Large intestine (tissue), 3 donors: Measurements from ENCODE around the gene FARP1. TPM values are rescaled to one million over a fixed set of nuclear protein-coding genes. Genes with fewer than 3 reads are reported as not detected.

Source experiments
- DNase-seq, 2 donors: peaks; one replicate each; pipeline versions ENCODE4 v3.0.0 to v3.0.0-alpha.2; 2013
- H3K27ac ChIP-seq: one replicate; pipeline ENCODE4 v1.5.1; 2013; ENCODE audit warnings: low read length
- H3K27me3 ChIP-seq: 2 replicates; pipeline ENCODE4 v1.6.1; 2013; ENCODE audit warnings: low read length; ENCODE audit not compliant: control insufficient read depth, insufficient read depth
- H3K36me3 ChIP-seq: 2 replicates; pipeline ENCODE4 v1.6.1; 2013; ENCODE audit warnings: low read length; ENCODE audit not compliant: control insufficient read depth, insufficient read depth
- H3K4me1 ChIP-seq: one replicate; pipeline ENCODE4 v1.6.1; 2013; ENCODE audit warnings: low read length; ENCODE audit not compliant: control insufficient read depth, insufficient read depth
- H3K4me3 ChIP-seq: one replicate; pipeline ENCODE4 v1.5.1; 2013; ENCODE audit warnings: low read length
- H3K9me3 ChIP-seq: one replicate; pipeline ENCODE4 v1.6.1; 2013; ENCODE audit warnings: mild to moderate bottlenecking, low read depth, low read length, moderate library complexity; ENCODE audit not compliant: control insufficient read depth
- WGBS: methylation state at CpG from one replicate; pipeline ENCODE4 v1.1.5; 2013; ENCODE audit warnings: low lambda C conversion rate; ENCODE audit not compliant: insufficient coverage; 5-methylcytosine and 5-hydroxymethylcytosine counted together
- polyA plus RNA-seq: library from polyadenylated mRNA; unstranded; fragments of 120-200 nt; gene quantifications from one replicate; pipeline ENCODE4 v1.2.1, GENCODE V29; 2013

The FARP1 gene
- polyA plus RNA-seq, 1 donor: 27.6 TPM

- WGBS: no CpG with 5 or more reads among the region's 18 CpGs
- no peak overlapping the region for H3K4me3 ChIP-seq
- DNase-seq: no peak
- no peaks in the 10 kb centered on the region for H3K9me3 ChIP-seq
- H3K4me1 ChIP-seq: peaks cover 11% of the 10 kb centered on the region
- no peak overlapping the region for H3K27ac ChIP-seq
- peaks cover 21% of the 10 kb centered on the region for H3K36me3 ChIP-seq
- no peaks in the 10 kb centered on the region for H3K27me3 ChIP-seq
These were observed 272.6 kb downstream of the FARP1 start for GRCh38 chr13:98415326-98416070.

- no peak overlapping the region for H3K4me3 ChIP-seq
- no CpG with 5 or more reads among the region's 4 CpGs for WGBS
- H3K27me3 ChIP-seq: no peaks in the 10 kb centered on the region
- H3K36me3 ChIP-seq: peaks cover 19% of the 10 kb centered on the region
- H3K4me1 ChIP-seq: peaks cover 11% of the 10 kb centered on the region
- H3K27ac ChIP-seq: no peak overlapping the region
- peak; percentile 73 to 86 for DNase-seq
- no peaks in the 10 kb centered on the region for H3K9me3 ChIP-seq
These were observed 273.5 kb downstream of the FARP1 start for GRCh38 chr13:98416408-98416807.

- H3K4me3 ChIP-seq: no peak overlapping the region
- H3K4me1 ChIP-seq: peaks cover 11% of the 10 kb centered on the region
- H3K9me3 ChIP-seq: no peaks in the 10 kb centered on the region
- H3K36me3 ChIP-seq: peaks cover 14% of the 10 kb centered on the region
- no peaks in the 10 kb centered on the region for H3K27me3 ChIP-seq
- DNase-seq: no peak
- H3K27ac ChIP-seq: no peak overlapping the region
- 100% methylated on average over 1 of the region's 14 CpGs for WGBS
These were observed 277.1 kb downstream of the FARP1 start for GRCh38 chr13:98419786-98420553.

GRCh38 chr13:98420554-98421175 is 277.8 kb downstream of the FARP1 start:
- Histone ChIP-seq H3K4me3 (no peak overlapping the region), H3K27ac (no peak overlapping the region), H3K36me3 (peaks cover 11% of the 10 kb centered on the region), H3K9me3 (no peaks in the 10 kb centered on the region), H3K4me1 (peaks cover 11% of the 10 kb centered on the region), H3K27me3 (no peaks in the 10 kb centered on the region)
- no peak for DNase-seq
- 70% methylated on average over 2 of the region's 6 CpGs for whole genome bisulfite sequencing

DNA sequence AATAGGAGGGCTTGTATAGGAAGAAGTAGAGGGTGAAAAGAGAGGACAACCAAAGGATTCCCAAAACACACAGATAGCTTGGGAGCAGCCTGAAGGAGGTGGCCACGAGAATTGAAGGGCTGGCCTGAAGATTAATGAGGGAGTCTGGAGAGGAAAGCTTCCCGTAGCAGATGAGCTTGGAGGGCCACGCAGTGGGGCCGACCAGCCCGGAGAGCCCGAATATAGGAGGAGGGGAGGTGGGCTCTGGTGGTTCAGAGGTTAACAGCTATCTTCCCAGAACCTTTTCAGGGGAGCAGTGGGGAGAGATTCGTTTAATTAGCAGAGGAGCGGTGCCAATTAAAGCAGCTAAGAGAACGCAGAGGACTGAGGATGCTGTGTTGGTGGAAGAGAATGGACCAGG is 279.2 kb downstream of the FARP1 start:
- Histone ChIP-seq H3K27ac (no peak overlapping the region), H3K4me3 (no peak overlapping the region), H3K27me3 (no peaks in the 10 kb centered on the region), H3K4me1 (peaks cover under 1% of the 10 kb centered on the region), H3K9me3 (no peaks in the 10 kb centered on the region), H3K36me3 (peaks cover 15% of the 10 kb centered on the region)
- WGBS: 100% methylated on average over 1 of the region's 9 CpGs
- no peak for DNase-seq

DNA sequence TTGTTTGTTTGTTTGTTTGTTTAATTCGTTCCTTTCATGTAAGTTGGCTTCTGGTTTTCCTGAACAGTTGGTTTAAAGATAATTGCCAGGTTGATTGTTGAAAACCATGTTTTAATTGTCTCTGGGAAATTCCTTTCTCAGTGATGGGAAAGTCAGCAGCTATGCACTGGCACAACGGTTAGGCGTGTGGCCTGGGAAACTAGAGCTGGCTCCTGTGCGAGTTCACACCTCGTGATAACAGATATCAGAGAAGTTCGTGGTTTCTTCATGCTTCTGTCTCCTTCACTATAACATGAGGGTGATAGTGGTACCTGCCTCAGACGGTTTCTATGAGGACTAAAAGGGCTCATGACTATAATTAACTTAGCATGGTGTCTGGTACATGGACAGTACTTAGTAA is 280.5 kb downstream of the FARP1 start:
- no peak for DNase-seq
- no peak overlapping the region for H3K4me3 ChIP-seq
- H3K36me3 ChIP-seq: peaks cover 15% of the 10 kb centered on the region
- WGBS: 100% methylated on average over 2 of the region's 7 CpGs
- no peaks in the 10 kb centered on the region for H3K4me1 ChIP-seq
- H3K9me3 ChIP-seq: no peaks in the 10 kb centered on the region
- no peak overlapping the region for H3K27ac ChIP-seq
- no peaks in the 10 kb centered on the region for H3K27me3 ChIP-seq

- Histone ChIP-seq H3K36me3 (peaks cover 9% of the 10 kb centered on the region), H3K9me3 (no peaks in the 10 kb centered on the region), H3K4me1 (peaks cover 3% of the 10 kb centered on the region), H3K27me3 (no peaks in the 10 kb centered on the region), H3K27ac (no peak overlapping the region), H3K4me3 (no peak overlapping the region)
- DNase-seq: no peak
- 93% methylated on average over 3 of the region's 13 CpGs for WGBS
These were observed 284.6 kb downstream of the FARP1 start for GRCh38 chr13:98427331-98427995.

DNA sequence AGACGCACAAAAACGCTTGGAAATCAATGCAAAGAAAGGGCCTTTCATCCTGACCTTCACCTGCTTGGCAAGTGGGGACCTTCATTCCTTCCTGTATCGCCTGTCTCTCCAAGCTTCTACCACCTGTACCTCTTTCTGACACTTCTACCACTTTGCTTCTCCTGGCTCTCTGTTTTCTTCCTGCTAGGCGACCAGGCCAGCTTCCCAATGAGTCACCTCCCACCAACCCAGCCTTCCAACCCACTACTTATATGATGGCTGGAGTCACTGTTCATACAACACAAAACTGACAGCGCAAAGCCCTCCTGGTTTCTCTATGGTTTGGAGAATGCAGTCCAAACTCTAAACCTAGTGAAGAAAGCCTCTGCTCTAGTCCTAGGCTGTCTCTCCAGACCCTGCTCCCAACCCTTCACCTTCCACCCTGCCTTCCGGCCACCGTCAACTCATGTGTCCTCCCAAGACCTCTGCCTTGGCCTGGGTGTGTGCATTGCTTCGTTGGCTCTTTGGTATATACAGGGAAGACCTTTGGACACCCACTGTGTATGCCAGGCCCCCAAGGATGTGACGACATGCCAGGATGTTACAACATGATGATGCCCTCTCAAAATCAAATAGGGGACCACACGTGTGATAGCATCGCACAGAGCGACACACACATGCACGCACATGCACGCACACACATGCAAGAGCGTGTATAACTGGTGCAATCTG is 285.5 kb downstream of the FARP1 start:
- H3K9me3 ChIP-seq: no peaks in the 10 kb centered on the region
- H3K4me3 ChIP-seq: no peak overlapping the region
- H3K27ac ChIP-seq: no peak overlapping the region
- no peaks in the 10 kb centered on the region for H3K27me3 ChIP-seq
- no CpG with 5 or more reads among the region's 15 CpGs for WGBS
- no peak for DNase-seq
- peaks cover 3% of the 10 kb centered on the region for H3K4me1 ChIP-seq
- peaks cover 9% of the 10 kb centered on the region for H3K36me3 ChIP-seq

DNA sequence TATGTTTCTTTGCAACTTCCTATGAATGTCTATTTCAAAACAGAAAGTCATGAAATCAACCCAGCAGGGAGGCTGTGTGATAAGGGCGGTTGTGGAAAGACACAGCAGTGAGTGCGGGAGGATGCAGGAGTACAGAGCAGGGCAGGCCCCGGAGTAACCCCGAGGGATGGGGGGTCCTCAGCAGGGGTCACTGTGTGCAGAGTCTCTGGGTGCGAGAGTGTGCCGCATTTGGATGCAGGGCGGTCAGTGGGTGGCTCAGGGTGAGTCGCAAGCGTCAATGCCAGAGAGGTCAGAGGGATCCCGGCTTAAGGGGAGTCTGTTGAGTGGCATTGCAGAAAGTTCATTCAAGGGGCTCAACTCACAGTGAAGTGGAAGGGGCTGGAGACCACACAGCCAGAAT is 286.2 kb downstream of the FARP1 start:
- Histone ChIP-seq H3K4me3 (no peak overlapping the region), H3K27ac (no peak overlapping the region), H3K27me3 (no peaks in the 10 kb centered on the region), H3K9me3 (no peaks in the 10 kb centered on the region), H3K36me3 (peaks cover 9% of the 10 kb centered on the region), H3K4me1 (peaks cover 3% of the 10 kb centered on the region)
- no CpG with 5 or more reads among the region's 10 CpGs for WGBS
- no peak for DNase-seq

DNA sequence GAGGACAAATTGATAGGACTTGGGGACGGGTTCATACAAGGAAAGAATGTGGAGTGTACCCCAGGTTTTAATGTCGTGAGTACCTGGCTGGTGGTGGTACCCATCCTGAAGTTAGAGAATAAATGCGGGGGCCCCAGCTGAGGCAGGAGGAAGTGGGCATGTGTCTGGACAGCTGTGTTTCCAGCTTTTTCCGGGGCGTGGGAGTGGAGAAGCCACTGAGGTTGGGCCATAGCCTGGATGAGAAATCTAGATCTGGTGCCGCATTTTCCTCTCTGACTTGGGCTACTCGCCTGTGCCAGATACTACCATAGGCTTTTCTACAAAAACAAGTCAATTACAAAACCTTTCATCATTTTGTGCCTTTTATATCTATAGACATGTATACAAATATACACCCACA is 286.6 kb downstream of the FARP1 start:
- H3K9me3 ChIP-seq: no peaks in the 10 kb centered on the region
- H3K27me3 ChIP-seq: no peaks in the 10 kb centered on the region
- H3K27ac ChIP-seq: no peak overlapping the region
- H3K36me3 ChIP-seq: peaks cover 7% of the 10 kb centered on the region
- peaks cover 3% of the 10 kb centered on the region for H3K4me1 ChIP-seq
- WGBS: no CpG with 5 or more reads among the region's 7 CpGs
- H3K4me3 ChIP-seq: no peak overlapping the region
- DNase-seq: no peak
